HG03460 (cell line): ENCODE results near the gene TNFRSF12A.
A peak's percentile ranks its signal among the peaks of the same experiment; 100 is the strongest.
"Not testable (repeated sequence)": the region's sequence is repeated elsewhere in the genome, so short reads cannot be mapped to it uniquely, and the experiment has no call there.

Source experiments
- ATAC-seq: cut with Tn5 transposase; IDR thresholded peaks from one replicate; pipeline ENCODE4 v1.9.1; 2021; ENCODE audit not compliant: unreplicated experiment

TNFRSF12A gene

GRCh38 chr16:3060339-3061127 lies 40.4 kb downstream of the TNFRSF12A start:
- ATAC-seq, result no peak

DNA sequence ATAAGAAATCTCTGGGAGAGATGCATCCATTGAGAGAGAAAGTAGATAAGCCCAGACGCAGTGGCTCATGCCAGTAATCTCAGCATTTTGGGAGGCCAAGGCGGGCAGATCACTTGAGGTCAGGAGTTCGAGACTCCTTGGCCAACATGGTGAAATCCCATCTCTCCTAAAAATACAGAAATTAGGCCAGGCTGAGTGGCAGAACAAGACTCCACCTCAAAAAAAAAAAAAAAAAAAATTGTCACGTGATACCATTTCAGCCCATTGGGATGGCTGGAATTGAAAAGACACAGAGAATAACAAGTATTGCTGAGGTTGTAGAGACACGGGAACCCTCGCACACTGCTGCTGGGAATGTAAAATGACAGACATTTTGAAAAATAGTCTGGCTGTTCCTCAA lies 42.4 kb downstream of the TNFRSF12A start:
- ATAC-seq, result no peak

DNA sequence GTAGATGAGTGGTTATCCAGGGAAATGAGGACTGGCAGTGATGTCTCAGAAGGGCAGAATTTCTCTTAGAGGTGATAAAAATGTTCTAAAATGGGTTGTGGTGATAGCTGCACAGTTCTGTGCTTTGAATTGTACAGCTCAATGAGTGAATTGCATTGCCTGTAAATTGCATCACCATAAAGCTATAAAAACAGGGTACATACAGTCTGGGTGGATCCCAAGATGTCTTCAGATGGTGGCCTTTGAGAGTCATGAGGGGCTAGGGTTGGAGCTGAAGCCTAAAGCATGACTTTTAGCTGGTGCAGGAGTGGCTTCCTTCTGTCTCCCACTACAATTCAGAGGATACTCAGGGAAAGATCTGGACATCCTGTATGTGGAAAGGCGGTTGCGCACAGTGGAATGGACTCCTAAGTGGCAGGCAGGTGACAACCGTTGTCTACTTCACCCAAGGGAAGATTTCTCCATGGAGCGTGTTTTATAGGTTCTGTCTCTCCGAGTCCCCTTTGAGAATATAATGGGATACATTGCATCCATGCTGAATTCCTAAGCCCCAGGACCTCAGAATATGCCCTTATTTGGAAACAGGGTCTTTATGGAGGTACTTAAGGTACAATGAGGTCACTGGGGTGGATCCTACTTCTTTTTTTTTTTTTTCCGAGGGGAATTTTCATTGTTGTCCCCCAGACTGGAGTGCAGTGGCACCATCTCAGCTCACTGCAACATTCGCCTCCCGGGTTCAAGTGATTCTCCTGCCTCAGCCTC lies 43.6 kb downstream of the TNFRSF12A start:
- ATAC-seq, result no peak

DNA sequence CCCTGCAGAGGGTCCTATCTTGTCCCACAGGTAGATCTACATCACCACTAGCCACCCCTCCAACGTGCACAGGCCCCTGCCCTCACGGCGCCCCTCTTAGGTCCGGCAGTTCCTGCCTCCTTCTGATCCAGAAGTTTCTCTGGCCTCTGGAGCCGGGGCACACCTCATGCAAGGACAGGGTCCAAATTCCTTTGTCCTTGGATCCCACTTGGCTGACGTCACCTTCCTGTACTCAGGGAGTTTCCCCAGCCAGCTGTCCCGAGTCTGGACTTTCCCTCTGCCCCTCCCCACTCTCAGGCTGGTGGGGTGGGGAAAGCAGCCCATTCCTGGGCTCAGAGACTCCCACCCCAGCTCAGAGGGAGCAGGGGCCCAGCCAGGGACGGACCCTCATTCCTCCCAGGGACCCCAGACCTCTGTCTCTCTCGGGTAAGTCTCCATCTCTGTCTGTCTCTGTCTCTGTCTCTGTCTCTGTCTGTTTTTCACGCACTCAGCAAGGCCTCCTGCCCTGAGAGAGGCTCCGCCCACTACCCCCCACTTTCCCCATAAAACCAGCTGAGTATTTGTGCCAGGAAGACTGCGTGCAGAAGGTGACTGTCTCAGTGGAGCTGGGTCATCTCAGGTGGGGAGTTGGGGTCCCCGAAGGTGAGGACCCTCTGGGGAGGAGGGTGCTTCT lies 45.0 kb downstream of the TNFRSF12A start, which contains the start of gene IL32:
IL32 (plus strand) TSS at position 572 of the 673 bp plus-strand sequence. CDS start 172 bp downstream, outside the sequence.
- peak; percentile 44 for ATAC-seq

- ATAC-seq, result no peak
These were observed 45.7 kb downstream of the TNFRSF12A start for GRCh38 chr16:3065742-3066439.

- ATAC-seq, result no peak
These were observed 46.2 kb downstream of the TNFRSF12A start for GRCh38 chr16:3066440-3066748.

DNA sequence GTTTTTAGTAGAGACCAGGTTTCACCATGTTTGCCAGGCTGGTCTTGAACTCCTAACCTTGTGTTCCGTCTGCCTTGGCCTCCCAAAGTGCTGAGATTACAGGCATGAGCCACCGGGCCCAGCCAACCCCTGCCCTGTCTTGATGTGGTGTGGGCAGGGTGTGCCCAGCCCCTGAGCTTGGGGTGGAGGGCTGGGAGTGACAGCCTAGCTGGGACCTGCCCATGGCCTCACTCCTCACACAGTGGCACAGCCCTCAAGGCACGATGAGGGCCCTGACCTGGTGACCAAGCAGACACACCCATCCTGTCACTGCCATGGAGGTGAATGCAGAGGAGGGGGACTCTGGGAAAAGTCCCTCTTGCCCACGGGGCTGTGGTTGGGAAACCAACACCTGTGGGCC lies 48.3 kb downstream of the TNFRSF12A start:
- ATAC-seq, result no peak

GRCh38 chr16:3069146-3069545 lies 49.0 kb downstream of the TNFRSF12A start:
- not testable (repeated sequence) for ATAC-seq

GRCh38 chr16:3070608-3071111 lies 50.5 kb downstream of the TNFRSF12A start:
- ATAC-seq, result no peak

- no peak for ATAC-seq
These were observed 51.5 kb downstream of the TNFRSF12A start for GRCh38 chr16:3071655-3072054.
